Erythroblast (primary cell): ENCODE measurements around the gene ASRGL1.

ENCODE experiments used
- GATA1 ChIP-seq: IDR thresholded peaks from 2 replicates; pipeline ENCODE4 v1.6.1; 2011; ENCODE audit warnings: low read depth, mild to moderate bottlenecking, control low read depth, low read length, moderate library complexity
- POLR2A ChIP-seq: IDR thresholded peaks from 2 replicates; pipeline ENCODE4 v1.6.1; 2011; ENCODE audit warnings: mild to moderate bottlenecking, low read length

GRCh38 chr11:62432695-62433094, 95.4 kb downstream of the ASRGL1 start:
- TF ChIP-seq POLR2A (no peak), GATA1 (no peak)
